ENCODE data around the gene ERN1. TPM values are rescaled to one million over a fixed set of nuclear protein-coding genes. Genes with fewer than 3 reads are reported as not detected.

ERN1 gene
- total and polyA plus RNA-seq, 2 of the 8 experiments (the other 6 are each of a cell fraction or from before 2014, with no cell fraction given), result 1.8 to 3.9 TPM

DNA sequence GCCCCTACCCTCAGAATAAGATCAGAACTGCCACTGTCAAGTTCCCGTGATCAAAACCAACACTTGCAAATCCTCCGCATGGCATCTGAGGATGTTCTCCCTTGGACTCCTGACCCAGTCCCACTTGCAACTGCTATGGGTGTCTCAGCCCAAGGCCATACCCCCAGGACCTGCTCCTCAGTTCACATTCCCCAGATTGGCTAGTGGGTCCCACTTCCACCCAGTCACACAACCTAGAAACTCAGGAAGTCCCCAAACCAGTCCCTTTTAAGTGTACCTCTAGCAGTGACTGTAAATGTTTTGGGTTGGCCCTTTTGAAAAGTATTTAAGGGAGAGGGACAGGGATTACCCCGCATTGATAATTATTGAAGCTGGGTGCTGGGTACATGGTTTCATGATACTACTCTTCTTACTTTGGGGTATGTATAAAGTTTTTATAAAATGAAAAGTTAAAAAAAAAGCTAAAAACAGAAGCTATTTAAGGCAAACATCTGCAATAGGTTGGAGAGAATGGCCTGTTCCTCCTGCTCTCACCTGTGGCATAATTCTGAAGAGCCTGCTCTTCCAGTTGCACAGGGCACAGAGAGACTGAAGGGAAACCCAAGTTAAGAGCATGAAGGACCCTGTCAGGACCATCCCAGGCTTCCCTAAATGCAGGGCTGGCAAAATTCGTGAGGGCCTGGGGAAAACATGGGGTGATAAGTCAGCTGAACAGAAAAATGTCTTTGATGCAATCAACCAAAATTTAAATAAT lies 42.5 kb downstream of the ERN1 start (continued):
- TF ChIP-seq, protein P1, sequence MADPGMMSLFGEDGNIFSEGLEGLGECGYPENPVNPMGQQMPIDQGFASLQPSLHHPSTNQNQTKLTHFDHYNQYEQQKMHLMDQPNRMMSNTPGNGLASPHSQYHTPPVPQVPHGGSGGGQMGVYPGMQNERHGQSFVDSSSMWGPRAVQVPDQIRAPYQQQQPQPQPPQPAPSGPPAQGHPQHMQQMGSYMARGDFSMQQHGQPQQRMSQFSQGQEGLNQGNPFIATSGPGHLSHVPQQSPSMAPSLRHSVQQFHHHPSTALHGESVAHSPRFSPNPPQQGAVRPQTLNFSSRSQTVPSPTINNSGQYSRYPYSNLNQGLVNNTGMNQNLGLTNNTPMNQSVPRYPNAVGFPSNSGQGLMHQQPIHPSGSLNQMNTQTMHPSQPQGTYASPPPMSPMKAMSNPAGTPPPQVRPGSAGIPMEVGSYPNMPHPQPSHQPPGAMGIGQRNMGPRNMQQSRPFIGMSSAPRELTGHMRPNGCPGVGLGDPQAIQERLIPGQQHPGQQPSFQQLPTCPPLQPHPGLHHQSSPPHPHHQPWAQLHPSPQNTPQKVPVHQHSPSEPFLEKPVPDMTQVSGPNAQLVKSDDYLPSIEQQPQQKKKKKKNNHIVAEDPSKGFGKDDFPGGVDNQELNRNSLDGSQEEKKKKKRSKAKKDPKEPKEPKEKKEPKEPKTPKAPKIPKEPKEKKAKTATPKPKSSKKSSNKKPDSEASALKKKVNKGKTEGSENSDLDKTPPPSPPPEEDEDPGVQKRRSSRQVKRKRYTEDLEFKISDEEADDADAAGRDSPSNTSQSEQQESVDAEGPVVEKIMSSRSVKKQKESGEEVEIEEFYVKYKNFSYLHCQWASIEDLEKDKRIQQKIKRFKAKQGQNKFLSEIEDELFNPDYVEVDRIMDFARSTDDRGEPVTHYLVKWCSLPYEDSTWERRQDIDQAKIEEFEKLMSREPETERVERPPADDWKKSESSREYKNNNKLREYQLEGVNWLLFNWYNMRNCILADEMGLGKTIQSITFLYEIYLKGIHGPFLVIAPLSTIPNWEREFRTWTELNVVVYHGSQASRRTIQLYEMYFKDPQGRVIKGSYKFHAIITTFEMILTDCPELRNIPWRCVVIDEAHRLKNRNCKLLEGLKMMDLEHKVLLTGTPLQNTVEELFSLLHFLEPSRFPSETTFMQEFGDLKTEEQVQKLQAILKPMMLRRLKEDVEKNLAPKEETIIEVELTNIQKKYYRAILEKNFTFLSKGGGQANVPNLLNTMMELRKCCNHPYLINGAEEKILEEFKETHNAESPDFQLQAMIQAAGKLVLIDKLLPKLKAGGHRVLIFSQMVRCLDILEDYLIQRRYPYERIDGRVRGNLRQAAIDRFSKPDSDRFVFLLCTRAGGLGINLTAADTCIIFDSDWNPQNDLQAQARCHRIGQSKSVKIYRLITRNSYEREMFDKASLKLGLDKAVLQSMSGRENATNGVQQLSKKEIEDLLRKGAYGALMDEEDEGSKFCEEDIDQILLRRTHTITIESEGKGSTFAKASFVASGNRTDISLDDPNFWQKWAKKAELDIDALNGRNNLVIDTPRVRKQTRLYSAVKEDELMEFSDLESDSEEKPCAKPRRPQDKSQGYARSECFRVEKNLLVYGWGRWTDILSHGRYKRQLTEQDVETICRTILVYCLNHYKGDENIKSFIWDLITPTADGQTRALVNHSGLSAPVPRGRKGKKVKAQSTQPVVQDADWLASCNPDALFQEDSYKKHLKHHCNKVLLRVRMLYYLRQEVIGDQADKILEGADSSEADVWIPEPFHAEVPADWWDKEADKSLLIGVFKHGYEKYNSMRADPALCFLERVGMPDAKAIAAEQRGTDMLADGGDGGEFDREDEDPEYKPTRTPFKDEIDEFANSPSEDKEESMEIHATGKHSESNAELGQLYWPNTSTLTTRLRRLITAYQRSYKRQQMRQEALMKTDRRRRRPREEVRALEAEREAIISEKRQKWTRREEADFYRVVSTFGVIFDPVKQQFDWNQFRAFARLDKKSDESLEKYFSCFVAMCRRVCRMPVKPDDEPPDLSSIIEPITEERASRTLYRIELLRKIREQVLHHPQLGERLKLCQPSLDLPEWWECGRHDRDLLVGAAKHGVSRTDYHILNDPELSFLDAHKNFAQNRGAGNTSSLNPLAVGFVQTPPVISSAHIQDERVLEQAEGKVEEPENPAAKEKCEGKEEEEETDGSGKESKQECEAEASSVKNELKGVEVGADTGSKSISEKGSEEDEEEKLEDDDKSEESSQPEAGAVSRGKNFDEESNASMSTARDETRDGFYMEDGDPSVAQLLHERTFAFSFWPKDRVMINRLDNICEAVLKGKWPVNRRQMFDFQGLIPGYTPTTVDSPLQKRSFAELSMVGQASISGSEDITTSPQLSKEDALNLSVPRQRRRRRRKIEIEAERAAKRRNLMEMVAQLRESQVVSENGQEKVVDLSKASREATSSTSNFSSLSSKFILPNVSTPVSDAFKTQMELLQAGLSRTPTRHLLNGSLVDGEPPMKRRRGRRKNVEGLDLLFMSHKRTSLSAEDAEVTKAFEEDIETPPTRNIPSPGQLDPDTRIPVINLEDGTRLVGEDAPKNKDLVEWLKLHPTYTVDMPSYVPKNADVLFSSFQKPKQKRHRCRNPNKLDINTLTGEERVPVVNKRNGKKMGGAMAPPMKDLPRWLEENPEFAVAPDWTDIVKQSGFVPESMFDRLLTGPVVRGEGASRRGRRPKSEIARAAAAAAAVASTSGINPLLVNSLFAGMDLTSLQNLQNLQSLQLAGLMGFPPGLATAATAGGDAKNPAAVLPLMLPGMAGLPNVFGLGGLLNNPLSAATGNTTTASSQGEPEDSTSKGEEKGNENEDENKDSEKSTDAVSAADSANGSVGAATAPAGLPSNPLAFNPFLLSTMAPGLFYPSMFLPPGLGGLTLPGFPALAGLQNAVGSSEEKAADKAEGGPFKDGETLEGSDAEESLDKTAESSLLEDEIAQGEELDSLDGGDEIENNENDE (IDR thresholded peaks at IDR 0.05; ENCODE audit: insufficient replicate concordance, low read length), result no peak
- TF ChIP-seq MAX (IDR thresholded peaks at IDR 0.05) (no peak), CREB1 (IDR thresholded peaks at IDR 0.05) (no peak), TAF1 (IDR thresholded peaks at IDR 0.05; ENCODE audit: low read depth, low read length) (no peak), BCL11A (IDR thresholded peaks at IDR 0.05; ENCODE audit: low read depth in 2 of 2, low read length in 2 of 2) (no peak), NRF1 (IDR thresholded peaks at IDR 0.05; ENCODE audit: low read depth, low read length) (no peak), SIRT6 (IDR thresholded peaks at IDR 0.05; ENCODE audit: low read length) (no peak), POLR2A (IDR thresholded peaks at IDR 0.05; ENCODE audit: control extremely low read depth in 1 of 2, low read depth in 2 of 2, low read length in 2 of 2) (no peak), CBX8 (IDR thresholded peaks at IDR 0.05; ENCODE audit: borderline replicate concordance, low read depth, low read length) (no peak), GABPA (IDR thresholded peaks at IDR 0.05; ENCODE audit: borderline replicate concordance, insufficient read depth, low read length) (no peak)
